Uterus (tissue), 4 donors: Measurements from ENCODE around the gene GATD1. TPM values are rescaled to one million over a fixed set of nuclear protein-coding genes. Genes with fewer than 3 reads are reported as not detected.

ENCODE experiments used
- DNase-seq, 2 donors: peaks; one replicate each; pipeline ENCODE4 v3.0.0-alpha.2; 2019 to 2020
- H3K27ac ChIP-seq, 2 donors: fragments of 200-600 bp; sonication (generic); 1 replicate in 1 of 2; 2 replicates in 1 of 2; pipeline ENCODE4 v1.5.1; 2016 to 2018
- H3K27me3 ChIP-seq, 2 donors: fragments of 200-600 bp; sonication (generic); one replicate each; pipeline ENCODE4 v1.5.1; 2018 to 2019; ENCODE audit warnings: control low read depth in 1 of 2
- H3K36me3 ChIP-seq, 2 donors: fragments of 200-600 bp; sonication (generic); one replicate each; pipeline ENCODE4 v1.5.1; 2019; ENCODE audit warnings: control low read depth in 1 of 2
- H3K4me1 ChIP-seq, 2 donors: fragments of 200-600 bp; sonication (generic); one replicate each; pipeline ENCODE4 v1.5.1; 2018 to 2019; ENCODE audit warnings: control low read depth in 1 of 2
- H3K4me3 ChIP-seq, 2 donors: fragments of 200-600 bp; sonication (generic); 1 replicate in 1 of 2; 2 replicates in 1 of 2; pipeline ENCODE4 v1.5.1; 2018 to 2019; ENCODE audit warnings: mild to moderate bottlenecking in 1 of 2
- H3K9me3 ChIP-seq, 2 donors: fragments of 200-600 bp; sonication (generic); one replicate each; pipeline ENCODE4 v1.5.1; 2019; ENCODE audit warnings: control low read depth in 1 of 2
- CTCF ChIP-seq, 4 experiments: fragments of 200-600 bp in 2 of 4; fragments of 450-650 bp in 2 of 4; sonication (generic) in 2 of 4; IDR thresholded peaks; one replicate each; pipeline ENCODE4 v1.5.1; 2016 to 2019; ENCODE audit warnings: antibody characterized with exemption in 4 of 4, mild to moderate bottlenecking in 2 of 4, moderate library complexity in 1 of 4
- POLR2A ChIP-seq, 2 donors: fragments of 450-650 bp; IDR thresholded peaks; one replicate each; pipeline ENCODE4 v1.6.1; 2016; ENCODE audit warnings: antibody characterized with exemption in 2 of 2, mild to moderate bottlenecking in 1 of 2, moderate library complexity in 1 of 2
- intact Hi-C: fragments of 100-400 bp; cut with DNase I; formaldehyde crosslinking; loops from one replicate; pipeline ENCODE4 v1.15.1; 2023; ENCODE audit warnings: low total_unique reads
- small RNA-seq: library from RNA; depleted of rRNA; stranded (forward); fragments of <200 nt; gene quantifications from one replicate; pipeline ENCODE3, GENCODE V24; 2016
- total RNA-seq, 4 donors: library from RNA; depleted of rRNA in 3 of 4; stranded (reverse); fragments of >200 nt in 3 of 4; gene quantifications; one replicate each; pipeline versions ENCODE4 v1.1.0 to v1.2.4, GENCODE V29; 2014 to 2023
- donor health status: DM: yes; HTN: yes; CAD: no.

Gene GATD1
- total RNA-seq, 4 donors from 2014 or later = 11.8 to 81.1 (median 29.3) TPM

GRCh38 chr11:720017-720641 is 57.2 kb downstream of the GATD1 start:
- no peak for DNase-seq
- no peaks in the 10 kb centered on the region for H3K9me3 ChIP-seq
- TF ChIP-seq CTCF (IDR thresholded peaks at IDR 0.05) = no peak
- no peak for TF ChIP-seq POLR2A (IDR thresholded peaks at IDR 0.05)
- H3K27me3 ChIP-seq = peaks cover 0 to 8% of the 10 kb centered on the region in 2 donors
- H3K36me3 ChIP-seq = no peaks in the 10 kb centered on the region
- intact Hi-C loops = loop anchor here (5.0 kb wide), 2 partner anchors 58 to 163 kb away; no protein-coding TSS in a partner anchor
- no peak overlapping the region for H3K4me3 ChIP-seq
- H3K4me1 ChIP-seq = no peaks in the 10 kb centered on the region
- H3K27ac ChIP-seq = no peak overlapping the region

GRCh38 chr11:719214-720016 is 57.9 kb downstream of the GATD1 start:
- H3K27ac ChIP-seq = no peak overlapping the region
- H3K4me1 ChIP-seq = no peaks in the 10 kb centered on the region
- H3K27me3 ChIP-seq = peaks cover 0 to 8% of the 10 kb centered on the region in 2 donors
- H3K4me3 ChIP-seq = no peak overlapping the region
- H3K36me3 ChIP-seq = no peaks in the 10 kb centered on the region
- no peak for TF ChIP-seq POLR2A (IDR thresholded peaks at IDR 0.05)
- no peak for TF ChIP-seq CTCF (IDR thresholded peaks at IDR 0.05)
- H3K9me3 ChIP-seq = no peaks in the 10 kb centered on the region
- intact Hi-C loops = loop anchor here (5.0 kb wide), 2 partner anchors 57 to 162 kb away; no protein-coding TSS in a partner anchor
- no peak for DNase-seq

Small RNA genes lying within 50 kb of the gene (small RNA-seq; reads per million reads assigned to genes)
- gene SNORA52 = not detected

Other genes starting within 250 kb of the GATD1 start
- gene HRAS, start 241.9 kb downstream of the GATD1 start, total RNA-seq = 10 to 100 TPM in 3 of 4 donors, 1 to 10 TPM in 1; 5.4 to 37.6 (median 23.8) TPM
- gene LRRC56, start 240.0 kb downstream of the GATD1 start, total RNA-seq = 1 to 10 TPM in 2 of 4 donors, not detected in 2; 1.7 to 1.9 TPM
- gene LMNTD2, start 216.7 kb downstream of the GATD1 start, total RNA-seq = 1 to 10 TPM in 1 of 4 donors, under 1 TPM in 2, not detected in 1; 0.14 to 2.2 (median 0.51) TPM
- gene RASSF7, start 216.5 kb downstream of the GATD1 start, total RNA-seq = 10 to 100 TPM in 2 of 4 donors, 1 to 10 TPM in 1, under 1 TPM in 1; 0.59 to 13.1 (median 8.0) TPM
- gene PHRF1, start 201.0 kb downstream of the GATD1 start, total RNA-seq = 10 to 100 TPM in 3 of 4 donors, 1 to 10 TPM in 1; 5.0 to 45.8 (median 24.1) TPM
- 10 to 100 TPM in 3 of 4 donors, 1 to 10 TPM in 1; 9.1 to 33.6 (median 13.1) TPM for gene IRF7, start 161.5 kb downstream of the GATD1 start, total RNA-seq
- under 1 TPM in 3 of 4 donors, not detected in 1; 0.26 to 0.55 (median 0.29) TPM for gene CDHR5, start 152.5 kb downstream of the GATD1 start, total RNA-seq
- not detected for gene SCT, start 150.3 kb downstream of the GATD1 start, total RNA-seq
- 1 to 10 TPM in 1 of 4 donors, not detected in 3; 4.5 TPM for gene DRD4, start 140.2 kb downstream of the GATD1 start, total RNA-seq
- 10 to 100 TPM in 2 of 4 donors, 1 to 10 TPM in 2; 7.9 to 45.6 (median 20.4) TPM for gene DEAF1, start 82.3 kb downstream of the GATD1 start, total RNA-seq
- gene TMEM80, start 81.7 kb downstream of the GATD1 start, total RNA-seq = 10 to 100 TPM in 2 of 4 donors, 1 to 10 TPM in 2; 2.6 to 35.3 (median 8.1) TPM
- 10 to 100 TPM; 12.2 to 52.8 (median 32.3) TPM for gene EPS8L2, start 71.3 kb downstream of the GATD1 start, total RNA-seq
- gene TALDO1, start 30.0 kb downstream of the GATD1 start, total RNA-seq = 100 to 1,000 TPM in 1 of 4 donors, 10 to 100 TPM in 3; 60.3 to 146 (median 66.9) TPM
- under 1 TPM in 1 of 4 donors, not detected in 3; 0.41 TPM for gene CEND1, start 12.6 kb upstream of the GATD1 start, total RNA-seq
- 10 to 100 TPM in 1 of 4 donors, 1 to 10 TPM in 2, under 1 TPM in 1; 0.29 to 20.8 (median 5.4) TPM for gene SLC25A22, start 20.8 kb upstream of the GATD1 start, total RNA-seq
- 10 to 100 TPM in 2 of 4 donors, 1 to 10 TPM in 2; 1.3 to 20.2 (median 10.1) TPM for gene PIDD1, start 27.7 kb upstream of the GATD1 start, total RNA-seq
- 1,000 to 10,000 TPM in 1 of 4 donors, 100 to 1,000 TPM in 3; 100 to 1,968 (median 496) TPM for gene RPLP2, start 32.5 kb upstream of the GATD1 start, total RNA-seq
- 10 to 100 TPM; 16.9 to 96.2 (median 37.1) TPM for gene PNPLA2, start 41.4 kb upstream of the GATD1 start, total RNA-seq
- gene CRACR2B, start 50.4 kb upstream of the GATD1 start, total RNA-seq = 10 to 100 TPM in 1 of 4 donors, 1 to 10 TPM in 2, under 1 TPM in 1; 0.77 to 15.5 (median 2.5) TPM
- 100 to 1,000 TPM in 3 of 4 donors, 10 to 100 TPM in 1; 76.8 to 382 (median 259) TPM for gene CD151, start 55.5 kb upstream of the GATD1 start, total RNA-seq
- 10 to 100 TPM; 10.5 to 81.5 (median 42.8) TPM for gene POLR2L, start 65.0 kb upstream of the GATD1 start, total RNA-seq
- 100 to 1,000 TPM in 2 of 4 donors, 10 to 100 TPM in 2; 68.4 to 119 (median 105) TPM for gene TSPAN4, start 65.4 kb upstream of the GATD1 start, total RNA-seq
- 10 to 100 TPM; 20.3 to 57.9 (median 48.4) TPM for gene CHID1, start 133.3 kb upstream of the GATD1 start, total RNA-seq
- gene AP2A2, start 148.4 kb upstream of the GATD1 start, total RNA-seq = 100 to 1,000 TPM in 1 of 4 donors, 10 to 100 TPM in 3; 25.6 to 120 (median 40.4) TPM